ENCODE data around the gene MMP25. TPM values are rescaled to one million over a fixed set of nuclear protein-coding genes. Genes with fewer than 3 reads are reported as not detected.

MMP25 gene
- total RNA-seq, 1 experiment from 2014 or later, result 0.51 TPM

DNA sequence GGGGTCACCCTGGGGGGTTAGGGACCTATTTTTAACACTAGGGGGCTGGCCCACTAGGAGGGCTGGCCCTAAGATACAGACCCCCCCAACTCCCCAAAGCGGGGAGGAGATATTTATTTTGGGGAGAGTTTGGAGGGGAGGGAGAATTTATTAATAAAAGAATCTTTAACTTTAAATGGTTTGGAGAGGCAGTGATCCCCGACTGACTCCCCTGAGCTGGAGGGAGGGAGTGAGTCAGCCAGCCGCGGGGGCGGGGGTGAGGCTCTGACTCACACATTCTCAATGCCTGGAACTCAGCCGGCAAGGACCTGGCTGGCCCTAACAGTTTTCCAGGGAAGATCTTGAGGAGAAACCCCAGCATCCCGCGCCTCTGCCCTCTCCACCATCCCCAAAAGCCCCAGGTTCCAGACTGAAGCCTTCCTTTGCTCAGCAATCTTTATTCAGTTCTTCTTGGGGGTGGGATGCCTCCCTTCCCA lies 24.1 kb upstream of the MMP25 start:
- intact Hi-C loops (cut with micrococcal nuclease), result no loop called here
- Histone ChIP-seq H3K4me1 (ENCODE audit: insufficient read depth, low read length) (peaks cover 18% of the 10 kb centered on the region), H4K20me1 (ENCODE audit: low read length) (no peaks in the 10 kb centered on the region)

DNA sequence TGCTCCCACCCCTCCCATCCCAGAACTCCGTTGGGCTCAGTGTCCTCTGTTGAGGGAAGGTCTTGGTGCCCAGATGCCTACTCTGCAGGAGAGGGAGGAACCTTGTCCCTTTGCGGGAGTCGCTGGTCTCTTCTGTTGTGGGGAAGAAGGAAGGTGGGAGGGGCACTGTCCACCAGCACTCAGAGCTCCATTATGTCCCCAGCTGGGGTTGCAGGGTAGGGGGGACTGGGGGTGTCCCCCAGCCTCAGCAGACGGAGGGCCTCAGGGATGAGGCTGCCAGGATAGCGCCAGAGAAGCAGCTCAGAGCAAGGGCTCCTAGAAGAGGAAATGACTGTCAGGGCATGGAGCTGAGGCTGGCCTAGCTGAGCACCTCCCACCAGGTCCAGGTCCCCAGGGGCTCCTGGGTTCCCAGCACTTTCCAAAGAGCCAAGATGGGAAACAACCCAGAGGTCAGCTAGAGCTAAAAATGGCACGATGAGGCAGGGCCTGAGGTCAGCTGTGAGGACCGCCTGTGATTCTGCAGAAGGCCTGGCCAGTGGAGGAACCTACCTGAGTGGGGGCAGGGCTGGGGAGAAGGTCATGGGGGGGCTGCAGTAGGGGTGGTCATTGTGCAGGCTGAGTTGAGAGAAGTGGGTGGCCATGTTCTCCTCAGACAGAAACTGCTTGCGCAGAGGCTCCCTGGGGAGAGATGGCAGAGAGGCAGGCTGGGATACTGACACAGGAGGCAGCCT lies 23.5 kb upstream of the MMP25 start:
- Histone ChIP-seq H3K9me3 (ENCODE audit: low read length) (no peaks in the 10 kb centered on the region), H2AFZ (ENCODE audit: low read length) (no peak overlapping the region), H3K4me3 (ENCODE audit: low read length) (peak overlapping the region; percentile 94), H3K27me3 (ENCODE audit: low read length) (no peaks in the 10 kb centered on the region), H3K36me3 (ENCODE audit: low read depth, low read length) (peaks cover 10% of the 10 kb centered on the region), H3K9ac (ENCODE audit: low read length) (peak overlapping the region; percentile 91), H3K79me2 (ENCODE audit: low read length) (peaks cover 12% of the 10 kb centered on the region), H3K4me1 (ENCODE audit: insufficient read depth, low read length) (peaks cover 22% of the 10 kb centered on the region), H3K9me2 (replicated peaks; ENCODE audit: low read length) (no peaks in the 10 kb centered on the region), H3K27ac (ENCODE audit: low read length) (peak overlapping the region; percentile 100), H4K20me1 (ENCODE audit: low read length) (no peaks in the 10 kb centered on the region), H3F3A (ENCODE audit: low read length, unreplicated experiment) (no peaks in the 10 kb centered on the region), H3K4me2 (ENCODE audit: low read length) (peak overlapping the region; percentile 99)
- no TSS peak for BruUV-seq (replicated peaks)
- ChIA-PET CTCF (interaction anchor here (0.5 to 1.8 kb wide), 3 partner anchors 9 to 13 kb away, joined by 3 to 6 read pairs (median 3); no protein-coding TSS in a partner anchor), POLR2A (ENCODE audit: unreplicated experiment) (interaction anchor here (0.6 to 0.8 kb wide), 2 partner anchors 13 to 1408 kb away, joined by 3 to 5 read pairs; no protein-coding TSS in a partner anchor)
- TF ChIP-seq EZH2phosphoT487 (IDR thresholded peaks at IDR 0.05; ENCODE audit: borderline replicate concordance, low read length) (no peak), EZH2 (IDR thresholded peaks at IDR 0.05; ENCODE audit: low read length, unreplicated experiment) (no peak)
- TF ChIP-seq, protein P1, sequence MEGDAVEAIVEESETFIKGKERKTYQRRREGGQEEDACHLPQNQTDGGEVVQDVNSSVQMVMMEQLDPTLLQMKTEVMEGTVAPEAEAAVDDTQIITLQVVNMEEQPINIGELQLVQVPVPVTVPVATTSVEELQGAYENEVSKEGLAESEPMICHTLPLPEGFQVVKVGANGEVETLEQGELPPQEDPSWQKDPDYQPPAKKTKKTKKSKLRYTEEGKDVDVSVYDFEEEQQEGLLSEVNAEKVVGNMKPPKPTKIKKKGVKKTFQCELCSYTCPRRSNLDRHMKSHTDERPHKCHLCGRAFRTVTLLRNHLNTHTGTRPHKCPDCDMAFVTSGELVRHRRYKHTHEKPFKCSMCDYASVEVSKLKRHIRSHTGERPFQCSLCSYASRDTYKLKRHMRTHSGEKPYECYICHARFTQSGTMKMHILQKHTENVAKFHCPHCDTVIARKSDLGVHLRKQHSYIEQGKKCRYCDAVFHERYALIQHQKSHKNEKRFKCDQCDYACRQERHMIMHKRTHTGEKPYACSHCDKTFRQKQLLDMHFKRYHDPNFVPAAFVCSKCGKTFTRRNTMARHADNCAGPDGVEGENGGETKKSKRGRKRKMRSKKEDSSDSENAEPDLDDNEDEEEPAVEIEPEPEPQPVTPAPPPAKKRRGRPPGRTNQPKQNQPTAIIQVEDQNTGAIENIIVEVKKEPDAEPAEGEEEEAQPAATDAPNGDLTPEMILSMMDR (conservative IDR thresholded peaks at IDR 0.05; ENCODE audit: low read depth, low read length), result no peak
- intact Hi-C loops (cut with micrococcal nuclease), result no loop called here
- ATAC-seq (peak; percentile 0), DNase-seq (no peak)

More for the DNA sequence above, 24.1 kb upstream of the MMP25 start:
- H3K9me2 ChIP-seq (replicated peaks; ENCODE audit: low read length), result no peaks in the 10 kb centered on the region
- ChIA-PET CTCF (interaction anchor here (1.8 kb wide), 1 partner anchor 12 kb away, joined by 6 read pairs; no protein-coding TSS in a partner anchor), POLR2A (ENCODE audit: unreplicated experiment) (interaction anchor here (0.5 to 0.8 kb wide), 3 partner anchors 12 to 63 kb away, joined by 3 to 6 read pairs (median 3); no protein-coding TSS in a partner anchor)
- ATAC-seq (peak; percentile 6), DNase-seq (peak; percentile 89)
- TF ChIP-seq EZH2phosphoT487 (IDR thresholded peaks at IDR 0.05; ENCODE audit: borderline replicate concordance, low read length), result 0 out of 2 replicates have a peak, but pooled peaks have one; percentile 1
- TF ChIP-seq EZH2 (IDR thresholded peaks at IDR 0.05; ENCODE audit: low read length, unreplicated experiment), result no peak
- peak overlapping the region; percentile 91 for H3K9ac ChIP-seq (ENCODE audit: low read length)
- peak overlapping the region; percentile 100 for H3K27ac ChIP-seq (ENCODE audit: low read length)
- H3K36me3 ChIP-seq (ENCODE audit: low read depth, low read length), result peaks cover 10% of the 10 kb centered on the region
- no peaks in the 10 kb centered on the region for H3F3A ChIP-seq (ENCODE audit: low read length, unreplicated experiment)
- H2AFZ ChIP-seq (ENCODE audit: low read length), result no peak overlapping the region
- H3K27me3 ChIP-seq (ENCODE audit: low read length), result no peaks in the 10 kb centered on the region
- H3K4me2 ChIP-seq (ENCODE audit: low read length), result peak overlapping the region; percentile 99
- peaks cover 12% of the 10 kb centered on the region for H3K79me2 ChIP-seq (ENCODE audit: low read length)
- peak overlapping the region; percentile 94 for H3K4me3 ChIP-seq (ENCODE audit: low read length)
- no peaks in the 10 kb centered on the region for H3K9me3 ChIP-seq (ENCODE audit: low read length)
- BruUV-seq (replicated peaks), result TSS peak; percentile 55

DNA sequence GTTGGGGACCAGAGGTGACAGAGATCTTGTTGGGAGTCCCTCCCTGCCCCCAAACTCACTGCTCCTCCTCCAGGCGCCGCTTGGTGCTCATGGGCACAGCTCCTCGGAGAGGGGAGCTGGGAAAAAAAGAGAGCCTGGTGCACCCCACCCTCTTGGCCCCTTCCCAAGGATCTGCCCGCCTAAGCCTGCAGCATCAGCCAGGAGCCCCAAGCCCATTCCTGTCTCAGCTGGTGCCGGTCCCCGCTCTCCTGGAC lies 23.0 kb upstream of the MMP25 start:
- peak overlapping the region; percentile 99 for H3K4me2 ChIP-seq (ENCODE audit: low read length)
- peak overlapping the region; percentile 94 for H3K4me3 ChIP-seq (ENCODE audit: low read length)
- peaks cover 12% of the 10 kb centered on the region for H3K79me2 ChIP-seq (ENCODE audit: low read length)
- no peaks in the 10 kb centered on the region for H3K27me3 ChIP-seq (ENCODE audit: low read length)
- no peaks in the 10 kb centered on the region for H3F3A ChIP-seq (ENCODE audit: low read length, unreplicated experiment)
- H3K36me3 ChIP-seq (ENCODE audit: low read depth, low read length), result peaks cover 10% of the 10 kb centered on the region
- H2AFZ ChIP-seq (ENCODE audit: low read length), result no peak overlapping the region
- no peaks in the 10 kb centered on the region for H4K20me1 ChIP-seq (ENCODE audit: low read length)
- TF ChIP-seq, protein P1 (conservative IDR thresholded peaks at IDR 0.05; ENCODE audit: low read depth, low read length), result no peak
- TF ChIP-seq EZH2 (IDR thresholded peaks at IDR 0.05; ENCODE audit: low read length, unreplicated experiment), result no peak
- no peak for TF ChIP-seq EZH2phosphoT487 (IDR thresholded peaks at IDR 0.05; ENCODE audit: borderline replicate concordance, low read length)
- peaks cover 23% of the 10 kb centered on the region for H3K4me1 ChIP-seq (ENCODE audit: insufficient read depth, low read length)
- BruUV-seq (replicated peaks), result no TSS peak
- H3K9me2 ChIP-seq (replicated peaks; ENCODE audit: low read length), result no peaks in the 10 kb centered on the region
- intact Hi-C loops (cut with micrococcal nuclease), result no loop called here
- DNase-seq, result peak; percentile 87
- peak overlapping the region; percentile 91; the same call in 1 of the 2 replicates for H3K9ac ChIP-seq (ENCODE audit: low read length)
- CTCF ChIA-PET, result interaction anchor here (0.5 to 1.8 kb wide), 3 partner anchors 8 to 13 kb away, joined by 3 to 6 read pairs (median 3); no protein-coding TSS in a partner anchor
- peak overlapping the region; percentile 100 for H3K27ac ChIP-seq (ENCODE audit: low read length)
- H3K9me3 ChIP-seq (ENCODE audit: low read length), result no peaks in the 10 kb centered on the region
- POLR2A ChIA-PET (ENCODE audit: unreplicated experiment), result interaction anchor here (0.6 kb wide), 1 partner anchor 1408 kb away, joined by 5 read pairs; no protein-coding TSS in a partner anchor
- peak; percentile 21 for ATAC-seq

All from PC-3 (cell line).